CD4-positive, alpha-beta T cell (primary cell): Measurements from ENCODE around the gene PHOX2A. TPM values are rescaled to one million over a fixed set of nuclear protein-coding genes. Genes with fewer than 3 reads are reported as not detected.

Experiments used
- ATAC-seq: fragments of 200-7000 bp; cut with Tn5 transposase; one replicate; pipeline ENCODE4 v1.10.0; 2022; ENCODE audit warnings: mild to moderate bottlenecking; ENCODE audit not compliant: poor library complexity
- CTCF ChIA-PET: fragments of 350-600 bp; sonication (Branson Sonifier 250); formaldehyde crosslinking; loops from one replicate; lab custom pipeline; 2021; ENCODE audit warnings: antibody characterized with exemption, inconsistent platforms; lab: Charles Lee
- POLR2A ChIA-PET: fragments of 350-600 bp; sonication (Branson Sonifier 250); formaldehyde crosslinking; loops from one replicate; lab custom pipeline; 2021; ENCODE audit warnings: antibody characterized with exemption, inconsistent platforms; lab: Charles Lee
- DNase-seq, 14 experiments: peaks; one replicate each; pipeline ENCODE4 v3.0.0-alpha.2; 2013 to 2020; ENCODE audit warnings: mixed read lengths in 2 of 14
- H3K27ac ChIP-seq, 2 donors: one replicate each; pipeline versions ENCODE4 v1.5.1 to v1.7.0; 2013; ENCODE audit warnings: low read length in 2 of 2, low read depth in 1 of 2, mild to moderate bottlenecking in 1 of 2
- H3K27me3 ChIP-seq, 2 experiments: 1 replicate in 1 of 2; 2 replicates in 1 of 2; pipeline versions ENCODE4 v1.6.1 to v1.7.0; 2013; ENCODE audit warnings: low read length in 2 of 2, control low read depth in 1 of 2, mild to moderate bottlenecking in 1 of 2, moderate library complexity in 1 of 2; ENCODE audit not compliant: insufficient read depth in 2 of 2, control insufficient read depth in 1 of 2
- H3K36me3 ChIP-seq: one replicate; pipeline ENCODE4 v1.6.1; 2013; ENCODE audit warnings: low read length, control low read depth; ENCODE audit not compliant: insufficient read depth
- H3K4me1 ChIP-seq: one replicate; pipeline ENCODE4 v1.6.1; 2013; ENCODE audit warnings: low read length, control low read depth; ENCODE audit not compliant: insufficient read depth
- H3K4me3 ChIP-seq: one replicate; pipeline ENCODE4 v1.5.1; 2013; ENCODE audit warnings: mild to moderate bottlenecking, low read length, moderate library complexity
- H3K9me3 ChIP-seq, 2 experiments: 1 replicate in 1 of 2; 2 replicates in 1 of 2; pipeline versions ENCODE4 v1.6.1 to v1.7.0; 2013; ENCODE audit warnings: low read length in 2 of 2, mild to moderate bottlenecking in 2 of 2, control low read depth in 1 of 2, moderate library complexity in 1 of 2; ENCODE audit not compliant: control insufficient read depth in 1 of 2, insufficient read depth in 1 of 2
- H3K27ac Mint-ChIP-seq: one replicate; pipeline ENCODE4 v1.8.0; 2020; ENCODE audit warnings: mixed read lengths
- H3K27me3 Mint-ChIP-seq: one replicate; pipeline ENCODE4 v1.8.0; 2021; ENCODE audit warnings: mixed read lengths
- H3K36me3 Mint-ChIP-seq: one replicate; pipeline ENCODE4 v1.8.0; 2021; ENCODE audit warnings: low read depth, mixed read lengths
- H3K4me1 Mint-ChIP-seq: one replicate; pipeline ENCODE4 v1.8.0; 2021; ENCODE audit warnings: low read depth, mixed read lengths
- H3K4me3 Mint-ChIP-seq: one replicate; pipeline ENCODE4 v1.8.0; 2020; ENCODE audit warnings: mild to moderate bottlenecking, mixed read lengths
- H3K9me3 Mint-ChIP-seq: one replicate; pipeline ENCODE4 v1.8.0; 2020; ENCODE audit warnings: mixed read lengths
- intact Hi-C, 2 experiments: fragments of 100-400 bp; cut with DNase I in 1 of 2; cut with micrococcal nuclease in 1 of 2; formaldehyde crosslinking; loops; one replicate each; pipeline versions ENCODE4 v1.15.1 to v1.9.0; 2023 to 2025; cut with DNase I, micrococcal nuclease
- total RNA-seq, 174 experiments: library from RNA in 2 of 174; stranded (reverse) in 2 of 174; gene quantifications; one replicate each; pipeline ENCODE4 v1.2.3 and lab custom pipeline; 2021 to 2026
- TF ChIP-seq, protein P1 (sequence below): fragments of 200-600 bp; IDR thresholded peaks from one replicate; pipeline ENCODE4 v1.8.0; 2022; ENCODE audit warnings: antibody characterized with exemption, mild to moderate bottlenecking

Gene PHOX2A
- total RNA-seq, 2 experiments from 2014 or later, result not detected

DNA sequence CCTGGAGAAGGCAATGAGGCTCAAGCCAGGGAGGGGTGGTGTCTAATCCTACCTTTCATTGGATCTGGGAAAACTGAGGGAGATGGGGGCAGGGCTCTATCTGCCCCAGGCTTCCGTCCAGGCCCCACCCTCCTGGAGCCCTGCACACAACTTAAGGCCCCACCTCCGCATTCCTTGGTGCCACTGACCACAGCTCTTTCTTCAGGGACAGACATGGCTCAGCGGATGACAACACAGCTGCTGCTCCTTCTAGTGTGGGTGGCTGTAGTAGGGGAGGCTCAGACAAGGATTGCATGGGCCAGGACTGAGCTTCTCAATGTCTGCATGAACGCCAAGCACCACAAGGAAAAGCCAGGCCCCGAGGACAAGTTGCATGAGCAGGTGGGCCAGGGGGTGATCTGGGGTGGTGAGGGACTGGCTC lies 52.0 kb downstream of the PHOX2A start, which contains the start of gene FOLR1:
Gene FOLR1 (plus strand): TSS at position 180 of the 421 bp plus-strand sequence. CDS start 34 bp downstream, at position 214.
- ATAC-seq (no peak), DNase-seq (no peak)
- no peaks in the 10 kb centered on the region for H3K27me3 ChIP-seq
- Mint-ChIP-seq H3K4me3 (no peak within 1 kb of the TSS), H3K4me1 (no peaks in the 10 kb centered on the region), H3K9me3 (no peaks in the 10 kb centered on the region), H3K27me3 (no peaks in the 10 kb centered on the region), H3K36me3 (no peaks in the 10 kb centered on the region), H3K27ac (no peak within 1 kb of the TSS)
- no peaks in the 10 kb centered on the region for H3K36me3 ChIP-seq
- H3K4me3 ChIP-seq, result no peak within 1 kb of the TSS
- no peaks in the 10 kb centered on the region for H3K4me1 ChIP-seq
- H3K27ac ChIP-seq, result no peak within 1 kb of the TSS
- ChIA-PET POLR2A (no interaction called here), CTCF (interaction anchor here (0.7 kb wide), 1 partner anchor 167 kb away, joined by 3 read pairs; no protein-coding TSS in a partner anchor)
- TF ChIP-seq, protein P1, sequence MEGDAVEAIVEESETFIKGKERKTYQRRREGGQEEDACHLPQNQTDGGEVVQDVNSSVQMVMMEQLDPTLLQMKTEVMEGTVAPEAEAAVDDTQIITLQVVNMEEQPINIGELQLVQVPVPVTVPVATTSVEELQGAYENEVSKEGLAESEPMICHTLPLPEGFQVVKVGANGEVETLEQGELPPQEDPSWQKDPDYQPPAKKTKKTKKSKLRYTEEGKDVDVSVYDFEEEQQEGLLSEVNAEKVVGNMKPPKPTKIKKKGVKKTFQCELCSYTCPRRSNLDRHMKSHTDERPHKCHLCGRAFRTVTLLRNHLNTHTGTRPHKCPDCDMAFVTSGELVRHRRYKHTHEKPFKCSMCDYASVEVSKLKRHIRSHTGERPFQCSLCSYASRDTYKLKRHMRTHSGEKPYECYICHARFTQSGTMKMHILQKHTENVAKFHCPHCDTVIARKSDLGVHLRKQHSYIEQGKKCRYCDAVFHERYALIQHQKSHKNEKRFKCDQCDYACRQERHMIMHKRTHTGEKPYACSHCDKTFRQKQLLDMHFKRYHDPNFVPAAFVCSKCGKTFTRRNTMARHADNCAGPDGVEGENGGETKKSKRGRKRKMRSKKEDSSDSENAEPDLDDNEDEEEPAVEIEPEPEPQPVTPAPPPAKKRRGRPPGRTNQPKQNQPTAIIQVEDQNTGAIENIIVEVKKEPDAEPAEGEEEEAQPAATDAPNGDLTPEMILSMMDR, result no peak
- H3K9me3 ChIP-seq, result no peaks in the 10 kb centered on the region
- intact Hi-C loops, result no loop called here

DNA sequence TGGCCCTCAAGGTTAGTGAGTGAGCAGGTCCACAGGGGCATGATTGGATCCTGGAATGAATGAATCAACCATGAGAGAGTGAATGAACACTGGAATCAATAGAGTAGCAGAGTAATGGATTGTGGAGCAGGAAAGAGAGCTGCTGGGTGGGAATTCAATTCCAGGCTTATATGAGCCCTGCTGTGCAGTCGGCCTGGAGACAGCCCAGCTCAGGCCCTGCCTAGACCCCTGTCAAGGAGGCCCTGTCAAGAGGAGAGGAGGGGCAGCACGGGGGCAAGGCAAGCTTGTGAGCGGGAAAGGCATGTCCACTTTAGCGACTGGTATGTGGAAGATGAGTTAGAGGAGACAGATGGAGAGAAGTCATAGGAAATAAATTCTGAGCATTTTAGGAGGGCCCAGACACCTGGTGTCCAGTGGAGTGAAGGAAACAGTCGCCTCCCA lies 53.3 kb downstream of the PHOX2A start:
- no peaks in the 10 kb centered on the region for H3K9me3 ChIP-seq
- no peak overlapping the region for H3K27ac Mint-ChIP-seq
- H3K27me3 ChIP-seq, result no peaks in the 10 kb centered on the region
- H3K9me3 Mint-ChIP-seq, result no peaks in the 10 kb centered on the region
- ATAC-seq (no peak), DNase-seq (no peak)
- H3K4me1 ChIP-seq, result no peaks in the 10 kb centered on the region
- no peaks in the 10 kb centered on the region for H3K36me3 Mint-ChIP-seq
- TF ChIP-seq, protein P1, result no peak
- no peak overlapping the region for H3K27ac ChIP-seq
- H3K4me1 Mint-ChIP-seq, result no peaks in the 10 kb centered on the region
- intact Hi-C loops, result no loop called here
- ChIA-PET POLR2A (no interaction called here), CTCF (no interaction called here)
- H3K4me3 ChIP-seq, result no peak overlapping the region
- no peak overlapping the region for H3K4me3 Mint-ChIP-seq
- no peaks in the 10 kb centered on the region for H3K27me3 Mint-ChIP-seq
- no peaks in the 10 kb centered on the region for H3K36me3 ChIP-seq

DNA sequence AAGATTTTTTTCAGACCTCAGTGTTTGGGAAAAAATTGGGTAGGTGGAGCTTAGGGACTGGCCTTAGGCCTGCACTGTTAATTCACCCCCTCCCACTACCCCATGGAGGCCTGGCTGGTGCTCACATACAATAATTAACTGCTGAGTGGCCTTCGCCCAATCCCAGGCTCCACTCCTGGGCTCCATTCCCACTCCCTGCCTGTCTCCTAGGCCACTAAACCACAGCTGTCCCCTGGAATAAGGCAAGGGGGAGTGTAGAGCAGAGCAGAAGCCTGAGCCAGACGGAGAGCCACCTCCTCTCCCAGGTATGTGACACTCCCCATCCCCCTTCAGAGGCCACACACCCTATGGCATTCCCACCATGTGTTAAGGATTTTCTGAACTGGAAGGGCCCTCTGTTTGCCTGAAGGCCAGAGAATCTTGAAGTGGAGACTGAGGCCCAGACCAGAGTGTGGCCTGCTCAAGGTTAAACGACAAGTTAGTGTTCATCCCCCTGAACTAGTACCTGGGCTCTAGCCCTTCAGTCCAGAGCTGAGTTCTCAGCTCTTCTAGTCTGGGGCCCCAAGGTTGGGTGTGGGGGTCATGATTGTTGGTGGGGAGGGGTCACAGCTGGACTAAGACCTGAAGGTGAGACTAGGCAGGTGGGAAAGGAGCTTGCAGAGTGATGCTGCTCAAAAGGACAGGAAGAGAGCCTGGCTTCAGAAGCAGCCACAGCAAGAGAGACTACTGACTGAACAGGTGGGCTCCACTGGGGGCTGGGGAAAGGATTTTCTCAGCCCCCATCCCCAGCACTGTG lies 54.3 kb downstream of the PHOX2A start:
- Mint-ChIP-seq H3K36me3 (no peaks in the 10 kb centered on the region), H3K4me1 (no peaks in the 10 kb centered on the region), H3K9me3 (no peaks in the 10 kb centered on the region), H3K27ac (no peak overlapping the region), H3K27me3 (no peaks in the 10 kb centered on the region), H3K4me3 (no peak overlapping the region)
- TF ChIP-seq, protein P1, result no peak
- H3K9me3 ChIP-seq, result no peaks in the 10 kb centered on the region
- H3K27me3 ChIP-seq, result no peaks in the 10 kb centered on the region
- POLR2A ChIA-PET, result no interaction called here
- ATAC-seq, result no peak
- CTCF ChIA-PET, result no interaction called here
- H3K4me1 ChIP-seq, result no peaks in the 10 kb centered on the region
- no peak overlapping the region for H3K4me3 ChIP-seq
- intact Hi-C loops, result no loop called here
- H3K27ac ChIP-seq, result no peak overlapping the region
- no peaks in the 10 kb centered on the region for H3K36me3 ChIP-seq
- no peak for DNase-seq

Other genes with a start within 250 kb of the PHOX2A start
- gene IL18BP, start 245.3 kb downstream of the PHOX2A start, total RNA-seq, result 10 to 100 TPM; 14.7 to 16.8 TPM
- gene NUMA1, start 163.6 kb downstream of the PHOX2A start, total RNA-seq, result 100 to 1,000 TPM; 191 to 197 TPM
- 1 to 10 TPM in 1 of 2 experiments, under 1 TPM in 1; 0.87 to 1.1 TPM for gene LRRC51, start 163.3 kb downstream of the PHOX2A start, total RNA-seq
- gene LAMTOR1, start 140.9 kb downstream of the PHOX2A start, total RNA-seq, result 10 to 100 TPM; 29.5 to 30.4 TPM
- not detected for gene TOMT, start 138.3 kb downstream of the PHOX2A start, total RNA-seq
- gene ANAPC15, start 131.5 kb downstream of the PHOX2A start, total RNA-seq, result 10 to 100 TPM; 48.8 to 52.5 TPM
- under 1 TPM in 1 of 2 experiments, not detected in 1; 0.47 TPM for gene FOLR3, start 108.5 kb downstream of the PHOX2A start, total RNA-seq
- gene FOLR1, start 52.0 kb downstream of the PHOX2A start, total RNA-seq, result not detected
- gene FOLR2, start 27.4 kb downstream of the PHOX2A start, total RNA-seq, result not detected
- 100 to 1,000 TPM; 124 to 128 TPM for gene INPPL1, start 19.4 kb downstream of the PHOX2A start, total RNA-seq
- gene CLPB, start 190.4 kb upstream of the PHOX2A start, total RNA-seq, result 1 to 10 TPM; 8.7 TPM